Osteocyte (in vitro differentiated cells): ENCODE results near the gene CD69. TPM values are rescaled to one million over a fixed set of nuclear protein-coding genes. Genes with fewer than 3 reads are reported as not detected.

Experiments
- DNase-seq: peaks from one replicate; pipeline ENCODE4 v3.0.0; 2021; ENCODE audit warnings: mixed read lengths; ENCODE audit not compliant: unreplicated experiment; ENCODE audit errors: extremely low spot score
- H3K27ac Mint-ChIP-seq: one replicate; pipeline ENCODE4 v1.8.0; 2021; ENCODE audit warnings: mild to moderate bottlenecking, mixed read lengths; ENCODE audit not compliant: unreplicated experiment
- H3K27me3 Mint-ChIP-seq: one replicate; pipeline ENCODE4 v1.8.0; 2021; ENCODE audit warnings: mixed read lengths; ENCODE audit not compliant: unreplicated experiment
- H3K36me3 Mint-ChIP-seq: one replicate; pipeline ENCODE4 v1.8.0; 2021; ENCODE audit warnings: mixed read lengths; ENCODE audit not compliant: unreplicated experiment
- H3K4me1 Mint-ChIP-seq: one replicate; pipeline ENCODE4 v1.8.0; 2021; ENCODE audit warnings: mixed read lengths; ENCODE audit not compliant: unreplicated experiment
- H3K4me3 Mint-ChIP-seq: one replicate; pipeline ENCODE4 v1.8.0; 2021; ENCODE audit warnings: mild to moderate bottlenecking, moderate library complexity, mixed read lengths; ENCODE audit not compliant: unreplicated experiment
- H3K9me3 Mint-ChIP-seq: one replicate; pipeline ENCODE4 v1.8.0; 2021; ENCODE audit warnings: mixed read lengths; ENCODE audit not compliant: unreplicated experiment
- total RNA-seq: library from RNA; stranded (reverse); gene quantifications from 2 replicates; pipeline ENCODE4 v1.2.1, GENCODE V29; 2021
- TF ChIP-seq, protein P1 (sequence below): fragments of 200-600 bp; sonication (generic); IDR thresholded peaks from 2 replicates; pipeline ENCODE4 v1.5.0; 2021; ENCODE audit warnings: antibody characterized with exemption, mild to moderate bottlenecking, moderate library complexity

The CD69 gene
- total RNA-seq, 1 donor from 2014 or later: not detected

DNA sequence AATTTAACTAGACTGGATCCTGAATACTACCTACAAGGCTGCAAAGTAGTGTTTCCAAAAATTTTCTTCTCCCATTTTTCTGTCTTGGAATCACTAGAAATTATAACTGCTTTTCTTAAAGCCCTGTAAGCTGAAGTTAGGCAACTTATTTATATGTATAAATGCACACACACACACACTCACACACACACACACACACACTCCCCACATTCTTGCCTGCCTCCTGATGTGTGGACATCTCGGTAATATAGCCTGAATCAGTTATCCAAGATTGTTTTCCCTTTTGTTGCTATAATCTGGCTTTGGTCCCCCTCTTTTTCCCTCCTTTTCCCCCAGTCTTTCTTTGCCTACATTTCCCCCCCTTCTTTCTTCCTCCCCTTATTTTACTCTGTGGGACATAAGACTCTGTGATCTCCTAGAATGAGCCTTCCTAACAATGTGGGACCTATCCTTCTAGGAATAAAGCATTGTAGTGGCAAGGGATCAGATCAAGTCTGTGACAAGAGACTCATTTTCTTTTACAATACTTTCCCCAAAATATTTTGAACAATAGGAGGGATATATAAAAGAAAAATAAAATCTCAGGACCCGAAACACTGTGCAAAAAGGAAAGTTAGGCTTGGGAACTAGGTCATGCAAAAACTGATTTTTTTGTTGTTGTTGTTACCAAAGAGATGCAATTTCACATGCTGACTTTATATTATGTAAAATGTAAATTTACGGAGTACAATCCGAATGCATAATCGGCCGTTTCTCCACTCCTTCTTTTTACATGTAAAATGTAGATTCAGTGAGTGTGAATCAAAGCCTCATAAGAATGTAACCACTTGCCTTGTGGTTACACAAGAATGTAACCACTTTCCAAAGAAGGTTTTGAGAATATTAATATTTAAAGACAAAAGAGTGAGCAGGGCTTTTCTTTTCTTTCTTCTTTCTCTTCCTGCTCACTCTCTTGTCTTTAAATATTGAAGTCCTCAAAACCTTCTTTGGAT is 26.3 kb upstream of the CD69 start:
- no peak overlapping the region for H3K27ac Mint-ChIP-seq

GRCh38 chr12:9784816-9785215 is 24.1 kb upstream of the CD69 start:
- H3K4me3 Mint-ChIP-seq: no peak overlapping the region
- H3K9me3 Mint-ChIP-seq: no peaks in the 10 kb centered on the region
- no peaks in the 10 kb centered on the region for H3K4me1 Mint-ChIP-seq
- TF ChIP-seq, protein P1, sequence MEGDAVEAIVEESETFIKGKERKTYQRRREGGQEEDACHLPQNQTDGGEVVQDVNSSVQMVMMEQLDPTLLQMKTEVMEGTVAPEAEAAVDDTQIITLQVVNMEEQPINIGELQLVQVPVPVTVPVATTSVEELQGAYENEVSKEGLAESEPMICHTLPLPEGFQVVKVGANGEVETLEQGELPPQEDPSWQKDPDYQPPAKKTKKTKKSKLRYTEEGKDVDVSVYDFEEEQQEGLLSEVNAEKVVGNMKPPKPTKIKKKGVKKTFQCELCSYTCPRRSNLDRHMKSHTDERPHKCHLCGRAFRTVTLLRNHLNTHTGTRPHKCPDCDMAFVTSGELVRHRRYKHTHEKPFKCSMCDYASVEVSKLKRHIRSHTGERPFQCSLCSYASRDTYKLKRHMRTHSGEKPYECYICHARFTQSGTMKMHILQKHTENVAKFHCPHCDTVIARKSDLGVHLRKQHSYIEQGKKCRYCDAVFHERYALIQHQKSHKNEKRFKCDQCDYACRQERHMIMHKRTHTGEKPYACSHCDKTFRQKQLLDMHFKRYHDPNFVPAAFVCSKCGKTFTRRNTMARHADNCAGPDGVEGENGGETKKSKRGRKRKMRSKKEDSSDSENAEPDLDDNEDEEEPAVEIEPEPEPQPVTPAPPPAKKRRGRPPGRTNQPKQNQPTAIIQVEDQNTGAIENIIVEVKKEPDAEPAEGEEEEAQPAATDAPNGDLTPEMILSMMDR: no peak
- DNase-seq: no peak
- peaks cover 10% of the 10 kb centered on the region for H3K27me3 Mint-ChIP-seq
- no peaks in the 10 kb centered on the region for H3K36me3 Mint-ChIP-seq
- H3K27ac Mint-ChIP-seq: no peak overlapping the region

More for the DNA sequence above, 26.3 kb upstream of the CD69 start:
- TF ChIP-seq, protein P1: no peak
- Mint-ChIP-seq H3K4me3 (no peak overlapping the region), H3K4me1 (no peaks in the 10 kb centered on the region), H3K36me3 (no peaks in the 10 kb centered on the region), H3K27me3 (peaks cover 10% of the 10 kb centered on the region), H3K9me3 (no peaks in the 10 kb centered on the region)
- DNase-seq: no peak

GRCh38 chr12:9784326-9784725 is 23.6 kb upstream of the CD69 start:
- TF ChIP-seq, protein P1: no peak
- peaks cover 10% of the 10 kb centered on the region for H3K27me3 Mint-ChIP-seq

GRCh38 chr12:9782547-9783382 is 22.1 kb upstream of the CD69 start:
- Mint-ChIP-seq H3K4me3 (no peak overlapping the region), H3K4me1 (no peaks in the 10 kb centered on the region), H3K27me3 (peaks cover 10% of the 10 kb centered on the region), H3K36me3 (no peaks in the 10 kb centered on the region), H3K9me3 (no peaks in the 10 kb centered on the region), H3K27ac (no peak overlapping the region)
- TF ChIP-seq, protein P1: no peak
- DNase-seq: no peak

More at GRCh38 chr12:9784326-9784725, 23.6 kb upstream of the CD69 start:
- Mint-ChIP-seq H3K36me3 (no peaks in the 10 kb centered on the region), H3K27ac (no peak overlapping the region), H3K9me3 (no peaks in the 10 kb centered on the region), H3K4me1 (no peaks in the 10 kb centered on the region), H3K4me3 (no peak overlapping the region)
- DNase-seq: no peak
